GM19025 (cell line): Measurements from ENCODE around the gene STX2.
A peak's percentile ranks its signal among the peaks of the same experiment; 100 is the strongest.

Source experiments
- ATAC-seq: cut with Tn5 transposase; IDR thresholded peaks from one replicate; pipeline ENCODE4 v1.9.1; 2021; ENCODE audit warnings: mild to moderate bottlenecking, low read depth, moderate library complexity; ENCODE audit not compliant: unreplicated experiment

STX2 gene

GRCh38 chr12:130831876-130832405 lies 7.1 kb downstream of the STX2 start:
- ATAC-seq = no peak

- no peak for ATAC-seq
Observed at GRCh38 chr12:130831246-130831645, 7.8 kb downstream of the STX2 start.

- no peak for ATAC-seq
Observed at GRCh38 chr12:130830246-130830551, 8.9 kb downstream of the STX2 start.

- ATAC-seq = no peak
Observed at GRCh38 chr12:130829391-130830245, 9.4 kb downstream of the STX2 start.

GRCh38 chr12:130828895-130829294 lies 10.2 kb downstream of the STX2 start:
- ATAC-seq = no peak

- no peak for ATAC-seq
Observed at GRCh38 chr12:130827432-130827831, 11.6 kb downstream of the STX2 start.

- ATAC-seq = no peak
Observed at GRCh38 chr12:130826151-130826801, 12.8 kb downstream of the STX2 start.

- ATAC-seq = no peak
Observed at GRCh38 chr12:130825771-130826150, 13.3 kb downstream of the STX2 start.

GRCh38 chr12:130819681-130820080 lies 19.4 kb downstream of the STX2 start:
- ATAC-seq = no peak

- peak; percentile 84 for ATAC-seq
Observed at GRCh38 chr12:130818635-130819576, 20.1 kb downstream of the STX2 start.

GRCh38 chr12:130818272-130818634 lies 20.8 kb downstream of the STX2 start:
- no peak for ATAC-seq

- ATAC-seq = no peak
Observed at GRCh38 chr12:130817804-130818203, 21.2 kb downstream of the STX2 start.

GRCh38 chr12:130816097-130816496 lies 23.0 kb downstream of the STX2 start:
- no peak for ATAC-seq

- no peak for ATAC-seq
Observed at GRCh38 chr12:130815028-130815741, 23.9 kb downstream of the STX2 start.

GRCh38 chr12:130813949-130814348 lies 25.1 kb downstream of the STX2 start:
- peak; percentile 35 for ATAC-seq

GRCh38 chr12:130813436-130813835 lies 25.6 kb downstream of the STX2 start:
- ATAC-seq = no peak

- ATAC-seq = no peak
Observed at GRCh38 chr12:130809791-130810190, 29.3 kb downstream of the STX2 start.

GRCh38 chr12:130807309-130807708 lies 31.7 kb downstream of the STX2 start:
- ATAC-seq = no peak

- no peak for ATAC-seq
Observed at GRCh38 chr12:130806574-130806973, 32.5 kb downstream of the STX2 start.

GRCh38 chr12:130805635-130806034 lies 33.4 kb downstream of the STX2 start:
- no peak for ATAC-seq
